ENCODE measurements around the gene CERT1. TPM values are rescaled to one million over a fixed set of nuclear protein-coding genes. Genes with fewer than 3 reads are reported as not detected.

CERT1 gene
- total and polyA plus RNA-seq, 9 of the 15 experiments (the other 6 are each of a cell fraction or from before 2014, with no cell fraction given): 3.4 to 24.7 (median 9.8) TPM

- Histone ChIP-seq H3K9me3 (replicated peaks; ENCODE audit: control insufficient read depth, insufficient read depth, low read depth, low read length) (no peaks in the 10 kb centered on the region), H3K9me1 (ENCODE audit: control insufficient read depth, insufficient read depth, low read length) (no peaks in the 10 kb centered on the region), H4K20me1 (replicated peaks; ENCODE audit: control insufficient read depth, insufficient read depth, low read length) (no peaks in the 10 kb centered on the region; the same call in 1 of the 2 replicates), H3K4me1 (replicated peaks in 1 of 2; ENCODE audit: control insufficient read depth in 2 of 2, insufficient read depth in 2 of 2, low read length in 2 of 2) (no peaks in the 10 kb centered on the region), H3K27me3 (ENCODE audit: control insufficient read depth in 2 of 2, insufficient read depth in 2 of 2, low read length in 2 of 2) (no peaks in the 10 kb centered on the region), H3K27ac (ENCODE audit: extremely low read depth, low read depth, low read length) (no peak overlapping the region), H2AFZ (ENCODE audit: low read depth, low read length) (no peak overlapping the region), H3K79me2 (ENCODE audit: control insufficient read depth, insufficient read depth, low read length) (no peaks in the 10 kb centered on the region), H3K4me3 (no peak overlapping the region), H3K4me2 (ENCODE audit: insufficient read depth, low read length) (no peak overlapping the region), H3K9ac (ENCODE audit: insufficient read depth in 1 of 2, low read depth in 2 of 2, low read length in 2 of 2) (no peak overlapping the region), H3K36me3 (ENCODE audit: control insufficient read depth, insufficient read depth, low read length) (peaks cover 64% of the 10 kb centered on the region)
- intact Hi-C loops (cut with micrococcal nuclease): loop anchor here (10.0 kb wide), 1 partner anchor 303 kb away; no protein-coding TSS in a partner anchor
- ATAC-seq: no peak
- ChIA-PET POLR2A (interaction anchor here (0.8 to 1.0 kb wide), 2 partner anchors 9 to 356 kb away, joined by 3 read pairs; partner anchors contain the start of gene POC5), CTCF (ENCODE audit: low intra/inter-chr PET ratio) (no interaction called here)
- BruUV-seq (replicated peaks): no TSS peak
- TF ChIP-seq HDAC3 (IDR thresholded peaks at IDR 0.05; ENCODE audit: borderline replicate concordance, partially characterized antibody) (no peak), SRSF7 (optimal IDR thresholded peaks at IDR 0.05; ENCODE audit: low read depth, low read length) (no peak), NFXL1 (CRISPR knock-in tag; IDR thresholded peaks at IDR 0.05) (no peak), HMBOX1 (IDR thresholded peaks at IDR 0.05) (no peak), HIVEP1 (CRISPR knock-in tag; IDR thresholded peaks at IDR 0.05) (no peak), NFE2 (IDR thresholded peaks at IDR 0.05; ENCODE audit: low read depth) (no peak), FOXA3 (CRISPR knock-in tag; conservative IDR thresholded peaks at IDR 0.05 in 1 of 2, IDR thresholded peaks at IDR 0.05 in 1 of 2) (no peak), SMARCE1 (IDR thresholded peaks at IDR 0.05) (no peak), CHD4 (IDR thresholded peaks at IDR 0.05; ENCODE audit: insufficient read depth, insufficient replicate concordance, low read depth, low read length, poor library complexity, severe bottlenecking) (no peak), ZZZ3 (IDR thresholded peaks at IDR 0.05) (no peak), HEY1 (CRISPR knock-in tag; IDR thresholded peaks at IDR 0.05; ENCODE audit: borderline replicate concordance) (no peak), NELFE (IDR thresholded peaks at IDR 0.05; ENCODE audit: insufficient read depth, insufficient read length) (no peak), ZFP91 (CRISPR knock-in tag; IDR thresholded peaks at IDR 0.05) (no peak)
- in situ Hi-C loops (cut with MboI): no loop called here
- no peak for DNase-seq (ENCODE audit: extremely low read depth in 1 of 4, low spot score in 3 of 4)
- FAIRE-seq: no peak
- WGBS (ENCODE audit: insufficient coverage, low coverage, missing lambda C conversion rate): 76% methylated on average over 4 of the region's 4 CpGs
Measured at GRCh38 chr5:75361310-75361709, 150.1 kb downstream of the CERT1 start.
